ENCODE data around the gene ZIC4. TPM values are rescaled to one million over a fixed set of nuclear protein-coding genes. Genes with fewer than 3 reads are reported as not detected.

Gene ZIC4
- total and polyA plus RNA-seq, 3 donors from 2014 or later = 0.06 to 0.55 (median 0.31) TPM

DNA sequence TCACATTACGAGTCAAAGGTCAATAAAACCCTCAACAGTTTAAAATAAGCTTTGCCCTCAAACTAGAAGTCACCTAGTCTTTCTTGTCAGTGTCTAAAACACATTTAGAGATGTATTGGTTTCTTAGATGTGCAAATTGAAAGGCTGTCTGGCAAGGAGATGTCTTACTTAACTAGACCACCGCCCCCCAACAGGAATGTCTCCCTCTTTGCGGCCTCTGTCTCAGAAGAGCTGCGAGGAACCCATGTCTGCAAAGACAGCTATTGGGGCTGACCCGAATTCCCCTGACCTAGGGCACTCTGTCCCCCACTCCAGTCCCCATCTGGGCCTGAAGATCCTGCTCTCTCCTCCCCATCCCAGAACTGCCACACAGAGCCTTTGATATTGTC, 46.3 kb downstream of the ZIC4 start:
- TF ChIP-seq CTCF (IDR thresholded peaks at IDR 0.05) = no peak
- DNase-seq = no peak
- no peak overlapping the region for H3K27ac ChIP-seq
- no peaks in the 10 kb centered on the region for H3K36me3 ChIP-seq (ENCODE audit: low read depth, missing control alignments)
- H3K4me3 ChIP-seq = no peak overlapping the region
- WGBS, 2 donors = 21 to 39% methylated on average over 5 of the region's 5 CpGs
- no peaks in the 10 kb centered on the region for H3K4me1 ChIP-seq
- H3K27me3 ChIP-seq = no peaks in the 10 kb centered on the region
- H3K9me3 ChIP-seq = no peaks in the 10 kb centered on the region
- intact Hi-C loops (cut with DNase I; ENCODE audit: low total_unique reads) = no loop called here

DNA sequence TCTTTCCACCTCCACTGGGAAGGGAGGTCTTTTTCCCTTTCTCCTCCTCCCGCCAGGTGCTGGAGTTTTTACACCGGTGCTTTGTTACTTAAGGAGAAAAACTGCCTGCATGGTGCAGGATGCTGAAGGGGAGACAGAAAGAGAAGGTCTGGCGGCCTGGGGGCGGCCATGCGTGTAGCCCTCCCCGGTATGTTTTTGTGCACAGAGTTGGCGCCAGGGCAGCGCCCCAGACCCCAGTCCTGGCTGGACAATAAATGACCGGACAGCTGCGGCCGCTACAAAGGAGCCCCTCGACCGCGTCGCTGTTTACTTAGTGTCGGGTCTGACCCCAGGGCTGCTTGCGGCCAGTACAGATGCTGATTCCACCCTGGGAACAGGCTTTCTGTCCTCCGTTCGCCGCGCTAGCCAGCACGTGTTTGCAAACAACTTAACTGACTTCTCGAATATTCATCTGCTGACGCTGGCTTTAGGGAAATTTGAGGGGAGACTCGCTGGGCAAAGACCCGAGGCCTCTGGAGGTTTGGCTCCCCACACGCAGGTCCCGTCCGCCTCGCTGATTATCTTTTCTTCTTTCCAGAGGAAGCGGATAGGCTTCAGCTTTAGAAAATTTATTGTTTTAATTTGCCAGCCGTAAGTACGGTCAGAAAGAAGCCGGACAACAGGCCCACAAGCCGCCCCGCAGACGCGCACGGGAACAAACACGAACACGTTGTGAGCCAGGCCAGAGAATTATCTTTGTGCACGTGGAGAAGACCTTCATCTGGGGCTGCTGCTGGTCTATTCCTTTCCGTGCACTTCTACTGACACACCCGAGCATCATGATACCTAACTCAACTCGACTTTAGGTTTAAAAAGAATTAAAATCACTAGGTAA, 46.9 kb downstream of the ZIC4 start:
- H3K4me1 ChIP-seq = no peaks in the 10 kb centered on the region
- intact Hi-C loops (cut with DNase I; ENCODE audit: low total_unique reads) = no loop called here
- DNase-seq = no peak
- WGBS, 2 donors = 9 to 20% methylated on average over 29 to 45 of the region's 45 CpGs
- H3K27me3 ChIP-seq = no peaks in the 10 kb centered on the region
- no peak overlapping the region for H3K27ac ChIP-seq
- H3K36me3 ChIP-seq (ENCODE audit: low read depth, missing control alignments) = no peaks in the 10 kb centered on the region
- H3K4me3 ChIP-seq = no peak overlapping the region
- no peaks in the 10 kb centered on the region for H3K9me3 ChIP-seq
- no peak for TF ChIP-seq CTCF (IDR thresholded peaks at IDR 0.05)

DNA sequence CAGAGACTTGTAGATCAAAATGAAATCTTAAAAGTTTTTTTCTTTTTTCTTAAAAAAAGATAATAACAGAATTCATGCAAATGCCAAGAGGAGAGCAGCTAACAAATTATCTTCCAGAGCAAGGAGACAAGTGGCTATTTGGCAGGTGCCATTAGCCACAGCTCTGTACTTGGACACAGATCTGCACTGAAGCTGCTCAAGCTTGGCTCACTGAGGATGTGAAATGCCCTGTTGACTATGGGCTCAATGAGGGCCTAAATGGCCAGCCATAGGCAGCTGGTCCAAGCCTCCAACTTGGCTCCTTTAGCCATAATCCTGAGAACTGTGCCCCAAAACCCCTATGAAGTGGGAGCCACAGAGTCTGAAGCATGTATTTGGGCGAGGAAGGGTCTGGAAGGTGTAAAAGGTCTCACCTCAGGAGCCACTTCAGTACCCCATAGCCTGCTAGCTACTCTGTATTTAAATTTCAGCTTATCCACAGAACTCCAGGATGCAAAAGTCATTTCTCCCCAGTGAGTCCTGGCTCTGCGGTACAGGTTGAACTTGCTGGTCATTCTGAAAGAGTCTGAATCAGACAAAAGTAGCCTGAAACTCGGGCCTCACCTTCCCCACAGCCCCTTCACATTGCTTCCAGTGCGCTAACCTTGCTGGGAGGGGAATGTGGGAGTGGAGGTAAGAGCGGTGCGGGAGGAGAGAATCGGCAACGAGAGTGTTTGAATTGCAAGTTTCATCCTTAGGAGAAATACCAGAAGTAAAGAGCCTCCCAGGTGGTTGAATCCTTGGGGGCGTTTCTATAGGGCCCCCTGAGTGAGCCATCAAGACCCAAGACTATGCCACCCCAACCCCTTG, 48.0 kb downstream of the ZIC4 start:
- no peaks in the 10 kb centered on the region for H3K36me3 ChIP-seq (ENCODE audit: low read depth, missing control alignments)
- no peaks in the 10 kb centered on the region for H3K9me3 ChIP-seq
- DNase-seq = no peak
- intact Hi-C loops (cut with DNase I; ENCODE audit: low total_unique reads) = no loop called here
- TF ChIP-seq CTCF (IDR thresholded peaks at IDR 0.05) = no peak
- no peak for TF ChIP-seq POLR2A (IDR thresholded peaks at IDR 0.05)
- no peaks in the 10 kb centered on the region for H3K4me1 ChIP-seq
- no peaks in the 10 kb centered on the region for H3K27me3 ChIP-seq
- WGBS, 2 donors = 6 to 7% methylated on average over 8 to 9 of the region's 9 CpGs
- H3K27ac ChIP-seq = no peak overlapping the region
- H3K4me3 ChIP-seq = no peak overlapping the region

DNA sequence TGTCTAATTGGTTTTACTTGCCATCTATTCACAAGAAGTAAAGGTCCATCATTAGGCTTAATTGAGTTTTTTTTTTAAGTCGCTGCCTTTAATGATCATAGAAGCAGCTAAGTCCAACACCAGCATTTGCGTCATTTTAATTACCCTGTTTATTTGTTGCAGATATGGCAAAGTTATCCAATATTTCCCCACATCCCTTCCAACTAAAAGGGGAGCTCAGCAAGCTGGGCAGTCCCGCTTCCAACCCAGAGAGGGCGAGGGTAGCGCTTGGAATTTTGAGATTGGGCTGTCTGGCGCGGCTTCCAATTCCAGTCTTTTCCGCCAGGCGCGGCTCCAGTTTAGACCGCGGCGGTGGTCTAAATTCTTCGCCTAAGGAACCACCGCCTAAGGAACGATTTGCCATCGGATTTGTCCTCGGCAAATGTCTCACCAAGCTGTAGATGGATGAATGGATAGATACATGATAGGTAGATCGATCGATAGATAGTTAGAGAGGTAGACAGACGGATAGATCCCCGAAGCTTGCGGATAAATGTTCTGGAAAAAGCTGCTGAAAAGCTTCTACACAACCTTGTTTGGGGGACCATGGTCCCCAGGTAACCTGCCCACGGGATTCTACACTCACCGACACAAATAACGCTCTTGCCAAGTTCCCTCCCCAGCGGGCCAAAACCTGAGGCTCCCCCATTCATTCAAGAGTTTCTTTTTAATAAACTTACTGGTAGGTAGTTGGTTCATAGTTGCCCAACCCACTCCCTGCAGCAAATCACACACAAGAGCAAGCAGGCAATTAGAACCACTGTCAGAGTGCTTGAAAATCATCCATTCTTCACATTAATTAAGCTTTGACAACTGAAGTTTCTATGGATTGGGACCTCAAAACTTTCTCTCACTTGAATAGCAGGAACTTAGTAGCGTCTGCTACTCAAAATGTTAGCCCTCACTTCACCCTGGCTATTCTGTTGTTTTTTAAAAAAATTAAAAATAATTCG, 49.1 kb downstream of the ZIC4 start:
- Histone ChIP-seq H3K36me3 (ENCODE audit: low read depth, missing control alignments) (no peaks in the 10 kb centered on the region), H3K9me3 (no peaks in the 10 kb centered on the region), H3K4me1 (no peaks in the 10 kb centered on the region), H3K27ac (no peak overlapping the region), H3K4me3 (no peak overlapping the region), H3K27me3 (no peaks in the 10 kb centered on the region)
- DNase-seq = no peak
- WGBS, 2 donors = 7 to 10% methylated on average over 28 to 29 of the region's 29 CpGs
- intact Hi-C loops (cut with DNase I; ENCODE audit: low total_unique reads) = no loop called here
- TF ChIP-seq POLR2A (IDR thresholded peaks at IDR 0.05) (no peak), CTCF (IDR thresholded peaks at IDR 0.05) (no peak)
